ENCODE data around the gene SYDE2. TPM values are rescaled to one million over a fixed set of nuclear protein-coding genes. Genes with fewer than 3 reads are reported as not detected.

SYDE2 gene
- total RNA-seq, 1 experiment from 2014 or later = 10.9 TPM

GRCh38 chr1:85180869-85181268 is 19.9 kb downstream of the SYDE2 start:
- no peak for DNase-seq (ENCODE audit: low spot score)
- ChIA-PET POLR2A (ENCODE audit: low non-redundant PET) (no interaction called here), CTCF (interaction anchor here (0.6 kb wide), 2 partner anchors 132 to 512 kb away, joined by 6 to 7 read pairs; no protein-coding TSS in a partner anchor)
- Histone ChIP-seq H3K27ac (ENCODE audit: low read depth, low read length, poor library complexity, severe bottlenecking) (no peak overlapping the region), H3K4me1 (ENCODE audit: insufficient read depth, low read length, poor library complexity, severe bottlenecking) (no peaks in the 10 kb centered on the region), H3K36me3 (ENCODE audit: insufficient read depth, low read length, poor library complexity, severe bottlenecking) (peaks cover 5% of the 10 kb centered on the region), H3K27me3 (replicated peaks; ENCODE audit: insufficient read depth, low read depth, low read length, poor library complexity) (no peaks in the 10 kb centered on the region), H3K4me3 (ENCODE audit: low read depth, low read length, poor library complexity, severe bottlenecking) (no peak overlapping the region), H3K9me3 (ENCODE audit: low read depth, low read length, poor library complexity, severe bottlenecking) (no peaks in the 10 kb centered on the region)
- no TSS peak for BruUV-seq (replicated peaks)
- intact Hi-C loops (cut with micrococcal nuclease; ENCODE audit: unreplicated experiment) = no loop called here
- TF ChIP-seq EZH2 (IDR thresholded peaks at IDR 0.05; ENCODE audit: borderline replicate concordance, low read depth, low read length, poor library complexity, severe bottlenecking) = no peak
- TF ChIP-seq, protein P1, sequence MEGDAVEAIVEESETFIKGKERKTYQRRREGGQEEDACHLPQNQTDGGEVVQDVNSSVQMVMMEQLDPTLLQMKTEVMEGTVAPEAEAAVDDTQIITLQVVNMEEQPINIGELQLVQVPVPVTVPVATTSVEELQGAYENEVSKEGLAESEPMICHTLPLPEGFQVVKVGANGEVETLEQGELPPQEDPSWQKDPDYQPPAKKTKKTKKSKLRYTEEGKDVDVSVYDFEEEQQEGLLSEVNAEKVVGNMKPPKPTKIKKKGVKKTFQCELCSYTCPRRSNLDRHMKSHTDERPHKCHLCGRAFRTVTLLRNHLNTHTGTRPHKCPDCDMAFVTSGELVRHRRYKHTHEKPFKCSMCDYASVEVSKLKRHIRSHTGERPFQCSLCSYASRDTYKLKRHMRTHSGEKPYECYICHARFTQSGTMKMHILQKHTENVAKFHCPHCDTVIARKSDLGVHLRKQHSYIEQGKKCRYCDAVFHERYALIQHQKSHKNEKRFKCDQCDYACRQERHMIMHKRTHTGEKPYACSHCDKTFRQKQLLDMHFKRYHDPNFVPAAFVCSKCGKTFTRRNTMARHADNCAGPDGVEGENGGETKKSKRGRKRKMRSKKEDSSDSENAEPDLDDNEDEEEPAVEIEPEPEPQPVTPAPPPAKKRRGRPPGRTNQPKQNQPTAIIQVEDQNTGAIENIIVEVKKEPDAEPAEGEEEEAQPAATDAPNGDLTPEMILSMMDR (conservative IDR thresholded peaks at IDR 0.05; ENCODE audit: low read depth, low read length) = no peak

GRCh38 chr1:85179522-85179921 is 21.3 kb downstream of the SYDE2 start:
- TF ChIP-seq, protein P1 (conservative IDR thresholded peaks at IDR 0.05; ENCODE audit: low read depth, low read length) = no peak
- TF ChIP-seq EZH2 (IDR thresholded peaks at IDR 0.05; ENCODE audit: borderline replicate concordance, low read depth, low read length, poor library complexity, severe bottlenecking) = no peak
- CTCF ChIA-PET = no interaction called here
- POLR2A ChIA-PET (ENCODE audit: low non-redundant PET) = no interaction called here
- H3K27ac ChIP-seq (ENCODE audit: low read depth, low read length, poor library complexity, severe bottlenecking) = no peak overlapping the region
- no peak for DNase-seq (ENCODE audit: low spot score)
- H3K4me1 ChIP-seq (ENCODE audit: insufficient read depth, low read length, poor library complexity, severe bottlenecking) = no peaks in the 10 kb centered on the region
- H3K4me3 ChIP-seq (ENCODE audit: low read depth, low read length, poor library complexity, severe bottlenecking) = no peak overlapping the region
- H3K27me3 ChIP-seq (replicated peaks; ENCODE audit: insufficient read depth, low read depth, low read length, poor library complexity) = no peaks in the 10 kb centered on the region
- H3K9me3 ChIP-seq (ENCODE audit: low read depth, low read length, poor library complexity, severe bottlenecking) = no peaks in the 10 kb centered on the region
- H3K36me3 ChIP-seq (ENCODE audit: insufficient read depth, low read length, poor library complexity, severe bottlenecking) = peaks cover 5% of the 10 kb centered on the region
- intact Hi-C loops (cut with micrococcal nuclease; ENCODE audit: unreplicated experiment) = no loop called here
- BruUV-seq (replicated peaks) = no TSS peak

DNA sequence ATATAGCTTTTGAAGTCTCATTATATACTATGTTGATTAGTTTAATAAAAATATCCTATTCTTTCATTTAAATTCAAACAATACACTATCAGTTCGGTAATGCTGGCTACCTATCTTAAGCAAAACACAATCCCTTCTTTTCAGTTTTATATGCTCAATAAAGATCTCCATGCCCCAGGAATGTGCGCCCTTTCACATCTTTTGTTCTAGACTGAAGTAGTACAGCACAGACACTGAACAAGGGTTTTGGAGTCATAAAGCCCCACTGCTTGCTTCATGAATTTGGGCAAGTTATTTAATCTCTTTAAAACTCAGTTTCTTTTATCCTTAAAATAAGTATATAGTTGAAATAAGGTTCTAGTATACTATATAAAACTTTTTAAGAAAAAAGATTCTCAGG is 22.4 kb downstream of the SYDE2 start:
- H3K4me3 ChIP-seq (ENCODE audit: low read depth, low read length, poor library complexity, severe bottlenecking) = no peak overlapping the region
- intact Hi-C loops (cut with micrococcal nuclease; ENCODE audit: unreplicated experiment) = no loop called here
- CTCF ChIA-PET = no interaction called here

More for the DNA sequence above, 22.4 kb downstream of the SYDE2 start:
- no TSS peak for BruUV-seq (replicated peaks)
- no peak for DNase-seq (ENCODE audit: low spot score)
- TF ChIP-seq, protein P1 (conservative IDR thresholded peaks at IDR 0.05; ENCODE audit: low read depth, low read length) = no peak
- no peak for TF ChIP-seq EZH2 (IDR thresholded peaks at IDR 0.05; ENCODE audit: borderline replicate concordance, low read depth, low read length, poor library complexity, severe bottlenecking)
- Histone ChIP-seq H3K27me3 (replicated peaks; ENCODE audit: insufficient read depth, low read depth, low read length, poor library complexity) (no peaks in the 10 kb centered on the region), H3K27ac (ENCODE audit: low read depth, low read length, poor library complexity, severe bottlenecking) (no peak overlapping the region), H3K4me1 (ENCODE audit: insufficient read depth, low read length, poor library complexity, severe bottlenecking) (no peaks in the 10 kb centered on the region), H3K9me3 (ENCODE audit: low read depth, low read length, poor library complexity, severe bottlenecking) (no peaks in the 10 kb centered on the region), H3K36me3 (ENCODE audit: insufficient read depth, low read length, poor library complexity, severe bottlenecking) (peaks cover 5% of the 10 kb centered on the region)
- POLR2A ChIA-PET (ENCODE audit: low non-redundant PET) = no interaction called here

All from A673 (cell line).